ENCODE data around the gene UBE2H.
"Not testable (repeated sequence)": the region's sequence is repeated elsewhere in the genome, so short reads cannot be mapped to it uniquely, and the experiment has no call there.

UBE2H gene

GRCh38 chr7:129883151-129883550, 69.6 kb downstream of the UBE2H start:
- DNase-seq, result no peak
- peaks cover 26% of the 10 kb centered on the region for H3K4me1 Mint-ChIP-seq (ENCODE audit: low read depth)
- no peaks in the 10 kb centered on the region for H3K9me3 Mint-ChIP-seq
- no peak overlapping the region for H3K4me3 Mint-ChIP-seq
- no peaks in the 10 kb centered on the region for H3K27me3 Mint-ChIP-seq
- no peak overlapping the region for H3K27ac Mint-ChIP-seq
- H3K36me3 Mint-ChIP-seq (ENCODE audit: low read depth), result peaks cover 21% of the 10 kb centered on the region

- no peak overlapping the region for H3K4me3 Mint-ChIP-seq
- DNase-seq, result no peak
- no peaks in the 10 kb centered on the region for H3K9me3 Mint-ChIP-seq
- H3K4me1 Mint-ChIP-seq (ENCODE audit: low read depth), result peaks cover 30% of the 10 kb centered on the region
- H3K36me3 Mint-ChIP-seq (ENCODE audit: low read depth), result peaks cover 26% of the 10 kb centered on the region
- no peak overlapping the region for H3K27ac Mint-ChIP-seq
- H3K27me3 Mint-ChIP-seq, result no peaks in the 10 kb centered on the region
Observed at GRCh38 chr7:129882531-129882930, 70.2 kb downstream of the UBE2H start.

GRCh38 chr7:129877146-129877792, 75.5 kb downstream of the UBE2H start:
- Mint-ChIP-seq H3K27ac (peak overlapping the region; percentile 32), H3K4me1 (ENCODE audit: low read depth) (peaks cover 52% of the 10 kb centered on the region), H3K9me3 (no peaks in the 10 kb centered on the region), H3K27me3 (no peaks in the 10 kb centered on the region), H3K4me3 (no peak overlapping the region), H3K36me3 (ENCODE audit: low read depth) (peaks cover 34% of the 10 kb centered on the region)
- DNase-seq, result no peak

- peak overlapping the region; percentile 12 for H3K27ac Mint-ChIP-seq
- H3K4me1 Mint-ChIP-seq (ENCODE audit: low read depth), result peaks cover 53% of the 10 kb centered on the region
- H3K4me3 Mint-ChIP-seq, result no peak overlapping the region
- H3K36me3 Mint-ChIP-seq (ENCODE audit: low read depth), result peaks cover 43% of the 10 kb centered on the region
- DNase-seq, result no peak
- H3K9me3 Mint-ChIP-seq, result no peaks in the 10 kb centered on the region
- H3K27me3 Mint-ChIP-seq, result no peaks in the 10 kb centered on the region
Observed at GRCh38 chr7:129875745-129876411, 76.9 kb downstream of the UBE2H start.

- Mint-ChIP-seq H3K36me3 (ENCODE audit: low read depth) (peaks cover 46% of the 10 kb centered on the region), H3K27ac (no peak overlapping the region), H3K27me3 (no peaks in the 10 kb centered on the region), H3K4me1 (ENCODE audit: low read depth) (peaks cover 47% of the 10 kb centered on the region), H3K9me3 (no peaks in the 10 kb centered on the region), H3K4me3 (no peak overlapping the region)
- no peak for DNase-seq
Observed at GRCh38 chr7:129875160-129875559, 77.6 kb downstream of the UBE2H start.

- Mint-ChIP-seq H3K4me3 (no peak overlapping the region), H3K27me3 (no peaks in the 10 kb centered on the region), H3K36me3 (ENCODE audit: low read depth) (peaks cover 47% of the 10 kb centered on the region), H3K27ac (no peak overlapping the region), H3K4me1 (ENCODE audit: low read depth) (peaks cover 44% of the 10 kb centered on the region), H3K9me3 (no peaks in the 10 kb centered on the region)
- DNase-seq, result no peak
Observed at GRCh38 chr7:129874722-129875121, 78.0 kb downstream of the UBE2H start.

- no peak for DNase-seq
- Mint-ChIP-seq H3K27ac (no peak overlapping the region), H3K36me3 (ENCODE audit: low read depth) (peaks cover 35% of the 10 kb centered on the region), H3K4me3 (no peak overlapping the region), H3K4me1 (ENCODE audit: low read depth) (peaks cover 24% of the 10 kb centered on the region), H3K27me3 (no peaks in the 10 kb centered on the region), H3K9me3 (peaks cover 2% of the 10 kb centered on the region)
Observed at GRCh38 chr7:129872054-129872453, 80.7 kb downstream of the UBE2H start.

GRCh38 chr7:129870668-129871067, 82.1 kb downstream of the UBE2H start:
- Mint-ChIP-seq H3K4me1 (ENCODE audit: low read depth) (peaks cover 19% of the 10 kb centered on the region), H3K36me3 (ENCODE audit: low read depth) (peaks cover 27% of the 10 kb centered on the region), H3K9me3 (peaks cover 2% of the 10 kb centered on the region), H3K4me3 (no peak overlapping the region), H3K27ac (no peak overlapping the region), H3K27me3 (no peaks in the 10 kb centered on the region)
- DNase-seq, result no peak

- Mint-ChIP-seq H3K36me3 (ENCODE audit: low read depth) (peaks cover 16% of the 10 kb centered on the region), H3K27ac (peak overlapping the region; percentile 0), H3K9me3 (peaks cover 2% of the 10 kb centered on the region), H3K4me1 (ENCODE audit: low read depth) (peaks cover 42% of the 10 kb centered on the region), H3K27me3 (no peaks in the 10 kb centered on the region), H3K4me3 (no peak overlapping the region)
- no peak for DNase-seq
Observed at GRCh38 chr7:129866251-129866650, 86.5 kb downstream of the UBE2H start.

- Mint-ChIP-seq H3K27me3 (no peaks in the 10 kb centered on the region), H3K36me3 (ENCODE audit: low read depth) (peaks cover 13% of the 10 kb centered on the region), H3K4me3 (no peak overlapping the region), H3K4me1 (ENCODE audit: low read depth) (peaks cover 43% of the 10 kb centered on the region), H3K9me3 (peaks cover 2% of the 10 kb centered on the region), H3K27ac (peak overlapping the region; percentile 0)
- no peak for DNase-seq
Observed at GRCh38 chr7:129865925-129866201, 86.9 kb downstream of the UBE2H start.

- Mint-ChIP-seq H3K27me3 (no peaks in the 10 kb centered on the region), H3K4me3 (no peak overlapping the region), H3K27ac (no peak overlapping the region), H3K9me3 (peaks cover 2% of the 10 kb centered on the region), H3K36me3 (ENCODE audit: low read depth) (peaks cover 8% of the 10 kb centered on the region), H3K4me1 (ENCODE audit: low read depth) (peaks cover 48% of the 10 kb centered on the region)
- no peak for DNase-seq
Observed at GRCh38 chr7:129865093-129865924, 87.5 kb downstream of the UBE2H start.

- DNase-seq; H3K27ac Mint-ChIP-seq; H3K9me3 Mint-ChIP-seq; H3K36me3 Mint-ChIP-seq (ENCODE audit: low read depth); H3K27me3 Mint-ChIP-seq; H3K4me3 Mint-ChIP-seq: not testable (repeated sequence)
- H3K4me1 Mint-ChIP-seq (ENCODE audit: low read depth), result peaks cover 55% of the 10 kb centered on the region
Observed at GRCh38 chr7:129864676-129865075, 88.1 kb downstream of the UBE2H start.

GRCh38 chr7:129864042-129864441, 88.7 kb downstream of the UBE2H start:
- no peak for DNase-seq
- Mint-ChIP-seq H3K27me3 (no peaks in the 10 kb centered on the region), H3K4me3 (no peak overlapping the region), H3K4me1 (ENCODE audit: low read depth) (peaks cover 61% of the 10 kb centered on the region), H3K9me3 (peaks cover 2% of the 10 kb centered on the region), H3K36me3 (ENCODE audit: low read depth) (peaks cover 6% of the 10 kb centered on the region), H3K27ac (no peak overlapping the region)

- no peaks in the 10 kb centered on the region for H3K27me3 Mint-ChIP-seq
- peaks cover 1% of the 10 kb centered on the region for H3K36me3 Mint-ChIP-seq (ENCODE audit: low read depth)
- DNase-seq, result no peak
- peaks cover 68% of the 10 kb centered on the region for H3K4me1 Mint-ChIP-seq (ENCODE audit: low read depth)
- no peak overlapping the region for H3K27ac Mint-ChIP-seq
- H3K9me3 Mint-ChIP-seq, result peaks cover under 1% of the 10 kb centered on the region
- H3K4me3 Mint-ChIP-seq, result no peak overlapping the region
Observed at GRCh38 chr7:129862682-129863081, 90.1 kb downstream of the UBE2H start.

- H3K27ac Mint-ChIP-seq, result peak overlapping the region; percentile 51
- H3K27me3 Mint-ChIP-seq; H3K36me3 Mint-ChIP-seq (ENCODE audit: low read depth); H3K4me3 Mint-ChIP-seq; DNase-seq; H3K9me3 Mint-ChIP-seq: not testable (repeated sequence)
- H3K4me1 Mint-ChIP-seq (ENCODE audit: low read depth), result peaks cover 77% of the 10 kb centered on the region
Observed at GRCh38 chr7:129860784-129861183, 92.0 kb downstream of the UBE2H start.
